ENCODE results near the gene ACSBG1. TPM values are rescaled to one million over a fixed set of nuclear protein-coding genes. Genes with fewer than 3 reads are reported as not detected.

ACSBG1 gene
- total RNA-seq, 2 donors from 2014 or later = 0.27 to 1.2 TPM

DNA sequence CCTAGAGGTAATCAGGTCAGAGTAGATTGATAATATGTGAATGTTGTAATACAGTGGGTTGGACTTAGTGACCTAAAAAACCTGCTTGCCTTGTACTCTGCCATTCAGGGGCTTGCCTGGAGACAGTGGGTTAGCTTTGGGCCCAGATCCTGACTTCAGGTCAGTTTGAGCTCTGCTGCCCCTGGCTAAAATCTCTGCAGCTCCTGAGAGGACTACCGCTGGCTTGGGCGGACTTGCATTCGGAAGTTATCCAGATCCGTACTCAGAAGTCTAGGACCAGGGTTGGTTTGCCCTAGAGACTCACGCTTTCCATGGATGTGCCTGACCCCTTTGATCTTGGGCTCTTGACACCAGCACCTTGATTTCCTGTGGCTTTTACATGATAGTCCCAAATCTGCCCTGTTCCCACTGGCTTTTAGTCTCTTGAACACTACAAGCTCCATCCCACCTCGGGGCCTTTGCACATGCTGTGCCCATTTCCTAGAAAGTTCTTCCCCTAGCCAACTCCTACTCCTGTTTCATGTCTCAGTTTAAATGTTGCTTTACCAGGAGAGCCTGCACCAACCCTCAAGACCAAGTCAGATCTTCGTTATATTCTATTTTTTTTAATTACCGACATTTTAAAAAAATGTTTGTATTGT lies 5.9 kb downstream of the ACSBG1 start:
- Mint-ChIP-seq H3K4me1 (no peaks in the 10 kb centered on the region), H3K4me3 (no peak overlapping the region), H3K27me3 (ENCODE audit: insufficient read depth) (no peaks in the 10 kb centered on the region), H3K27ac (no peak overlapping the region), H3K9me3 (peaks cover 7% of the 10 kb centered on the region), H3K36me3 (ENCODE audit: low read depth) (no peaks in the 10 kb centered on the region)
- DNase-seq = no peak
- H3K9ac ChIP-seq (ENCODE audit: extremely low read depth, low read length, poor library complexity, severe bottlenecking) = no peak overlapping the region
- H3K4me3 ChIP-seq (ENCODE audit: low read length) = no peak overlapping the region
- H3K4me1 ChIP-seq (ENCODE audit: control insufficient read depth, insufficient read depth, low read length) = no peaks in the 10 kb centered on the region
- 94 to 98% methylated on average over 6 to 7 of the region's 8 CpGs for WGBS, 2 experiments (ENCODE audit: insufficient coverage in 1 of 2, insufficient read length in 1 of 2)
- H3K27me3 ChIP-seq (ENCODE audit: control insufficient read depth, insufficient read depth, low read length, poor library complexity, severe bottlenecking) = no peaks in the 10 kb centered on the region
- TF ChIP-seq CTCF (conservative IDR thresholded peaks at IDR 0.05) = no peak
- no peaks in the 10 kb centered on the region for H3K36me3 ChIP-seq (ENCODE audit: control insufficient read depth, insufficient read depth, low read length)
- H3K9me3 ChIP-seq (ENCODE audit: control insufficient read depth, low read length) = peaks cover 6% of the 10 kb centered on the region
- no peak overlapping the region for H3K27ac ChIP-seq (ENCODE audit: low read depth, low read length)

DNA sequence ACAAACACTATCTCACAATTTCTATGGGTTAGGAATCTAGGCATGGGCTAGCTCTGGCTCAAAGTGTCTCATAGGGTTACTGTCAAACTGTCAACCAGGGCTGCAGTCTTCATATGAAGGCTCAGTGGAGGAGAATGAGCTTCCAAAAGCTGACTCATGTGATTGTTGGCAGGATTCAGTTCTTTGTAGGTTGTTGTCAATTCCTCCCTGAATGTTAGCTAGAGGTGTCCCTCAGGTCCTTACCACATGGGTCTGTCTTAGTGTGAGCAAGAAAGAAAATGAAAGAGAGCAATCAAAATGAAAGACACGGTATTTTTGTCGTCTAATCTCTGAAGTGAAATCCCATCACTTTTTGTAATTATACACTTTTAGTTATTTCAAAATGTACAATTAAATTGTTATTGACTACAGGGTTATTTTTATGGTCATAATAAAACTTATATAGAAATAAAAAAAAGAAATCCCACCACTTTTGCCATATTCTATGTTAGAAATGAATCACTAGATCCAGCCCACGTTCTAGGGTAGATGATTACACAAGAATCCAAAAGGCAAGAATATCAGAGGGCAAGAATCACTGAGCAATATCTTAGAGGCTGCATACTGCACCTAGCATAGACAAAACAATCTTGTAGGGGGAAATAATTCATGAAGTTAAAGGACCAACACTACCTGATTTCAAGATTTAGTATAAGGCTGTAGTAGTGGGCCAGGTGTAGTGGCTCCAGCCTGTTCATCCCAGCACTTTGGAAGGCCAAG lies 8.4 kb downstream of the ACSBG1 start:
- Mint-ChIP-seq H3K27ac (no peak overlapping the region), H3K4me3 (no peak overlapping the region)

DNA sequence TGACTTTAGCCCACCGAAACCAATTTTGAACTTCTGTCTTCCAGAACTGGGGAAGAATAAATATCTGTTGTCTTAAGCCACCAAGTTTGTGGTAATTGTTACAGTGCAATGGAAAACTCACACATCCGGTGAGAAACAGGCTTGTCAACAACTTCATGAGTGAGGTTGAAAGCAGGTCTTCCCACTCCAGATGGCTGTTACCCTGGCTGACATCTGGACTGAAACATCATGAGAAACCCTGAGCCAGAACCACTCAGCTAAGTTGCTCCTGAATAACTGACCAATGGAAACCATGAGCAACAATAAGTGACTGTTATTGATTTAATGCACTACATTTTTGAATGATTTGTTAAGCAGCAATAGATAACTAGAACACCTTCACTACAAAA lies 10.3 kb downstream of the ACSBG1 start:
- TF ChIP-seq CTCF (conservative IDR thresholded peaks at IDR 0.05) = no peak
- no peaks in the 10 kb centered on the region for H3K4me1 ChIP-seq (ENCODE audit: control insufficient read depth, insufficient read depth, low read length)
- Mint-ChIP-seq H3K36me3 (ENCODE audit: low read depth) (no peaks in the 10 kb centered on the region), H3K4me1 (no peaks in the 10 kb centered on the region), H3K27me3 (ENCODE audit: insufficient read depth) (no peaks in the 10 kb centered on the region), H3K27ac (no peak overlapping the region), H3K4me3 (no peak overlapping the region), H3K9me3 (peaks cover 7% of the 10 kb centered on the region)
- peaks cover 6% of the 10 kb centered on the region for H3K9me3 ChIP-seq (ENCODE audit: control insufficient read depth, low read length)
- H3K27me3 ChIP-seq (ENCODE audit: control insufficient read depth, insufficient read depth, low read length, poor library complexity, severe bottlenecking) = no peaks in the 10 kb centered on the region
- 97 to 100% methylated on average over 2 of the region's 2 CpGs for WGBS, 2 experiments (ENCODE audit: insufficient coverage in 1 of 2, insufficient read length in 1 of 2)
- no peak for DNase-seq
- no peak overlapping the region for H3K4me3 ChIP-seq (ENCODE audit: low read length)
- no peak overlapping the region for H3K9ac ChIP-seq (ENCODE audit: extremely low read depth, low read length, poor library complexity, severe bottlenecking)
- no peaks in the 10 kb centered on the region for H3K36me3 ChIP-seq (ENCODE audit: control insufficient read depth, insufficient read depth, low read length)
- no peak overlapping the region for H3K27ac ChIP-seq (ENCODE audit: low read depth, low read length)

More for the DNA sequence above, 8.4 kb downstream of the ACSBG1 start:
- Mint-ChIP-seq H3K4me1 (no peaks in the 10 kb centered on the region), H3K36me3 (ENCODE audit: low read depth) (no peaks in the 10 kb centered on the region), H3K27me3 (ENCODE audit: insufficient read depth) (no peaks in the 10 kb centered on the region), H3K9me3 (peaks cover 7% of the 10 kb centered on the region)
- Histone ChIP-seq H3K9me3 (ENCODE audit: control insufficient read depth, low read length) (peaks cover 6% of the 10 kb centered on the region), H3K27me3 (ENCODE audit: control insufficient read depth, insufficient read depth, low read length, poor library complexity, severe bottlenecking) (no peaks in the 10 kb centered on the region), H3K9ac (ENCODE audit: extremely low read depth, low read length, poor library complexity, severe bottlenecking) (no peak overlapping the region), H3K4me1 (ENCODE audit: control insufficient read depth, insufficient read depth, low read length) (no peaks in the 10 kb centered on the region), H3K36me3 (ENCODE audit: control insufficient read depth, insufficient read depth, low read length) (no peaks in the 10 kb centered on the region), H3K27ac (ENCODE audit: low read depth, low read length) (no peak overlapping the region), H3K4me3 (ENCODE audit: low read length) (no peak overlapping the region)
- 100% methylated on average over 1 of the region's 3 CpGs for WGBS, 2 experiments (ENCODE audit: insufficient coverage in 1 of 2, insufficient read length in 1 of 2)
- TF ChIP-seq CTCF (conservative IDR thresholded peaks at IDR 0.05) = no peak
- DNase-seq = no peak

Measured in endodermal cell (in vitro differentiated cells).